SJSA1 (cell line): Measurements from ENCODE around the gene RBP5. TPM values are rescaled to one million over a fixed set of nuclear protein-coding genes. Genes with fewer than 3 reads are reported as not detected.

Source experiments
- DNase-seq, 2 experiments: peaks; one replicate each; pipeline ENCODE4 v3.0.0-alpha.2; 2015 to 2020; ENCODE audit warnings: low spot score in 2 of 2, low read depth in 1 of 2
- H3K27ac ChIP-seq: fragments of 250-450 bp; sonication (Bioruptor Pico); 2 replicates; pipeline ENCODE4 v1.5.1; 2020; ENCODE audit warnings: mild to moderate bottlenecking, moderate library complexity
- H3K27me3 ChIP-seq: fragments of 250-450 bp; sonication (Bioruptor Pico); replicated peaks from 2 replicates; pipeline ENCODE4 v1.5.1; 2020; ENCODE audit warnings: mild to moderate bottlenecking, moderate library complexity
- H3K36me3 ChIP-seq: fragments of 250-450 bp; sonication (Bioruptor Pico); 2 replicates; pipeline ENCODE4 v1.5.1; 2020; ENCODE audit warnings: mild to moderate bottlenecking
- H3K4me1 ChIP-seq: fragments of 250-450 bp; sonication (Bioruptor Pico); replicated peaks from 2 replicates; pipeline ENCODE4 v1.6.1; 2021; ENCODE audit warnings: mild to moderate bottlenecking
- H3K4me3 ChIP-seq: fragments of 250-450 bp; sonication (Bioruptor Pico); 2 replicates; pipeline ENCODE4 v1.5.1; 2020; ENCODE audit warnings: mild to moderate bottlenecking
- H3K9me3 ChIP-seq: fragments of 250-450 bp; sonication (Bioruptor Pico); replicated peaks from 2 replicates; pipeline ENCODE4 v1.5.1; 2020; ENCODE audit warnings: mild to moderate bottlenecking
- total RNA-seq: library from RNA; depleted of rRNA; stranded (reverse); fragments of >200 nt; shearing (Covaris generic); gene quantifications from 2 replicates; pipeline ENCODE4 v1.2.3, GENCODE V29; 2014; rRNA removed

Gene RBP5
- total RNA-seq, 1 experiment from 2014 or later: not detected

- DNase-seq: no peak
- H3K27ac ChIP-seq: no peak overlapping the region
- no peaks in the 10 kb centered on the region for H3K9me3 ChIP-seq
Observed at GRCh38 chr12:7078163-7078562, 50.5 kb downstream of the RBP5 start.

GRCh38 chr12:7076493-7076892 lies 52.2 kb downstream of the RBP5 start:
- no peaks in the 10 kb centered on the region for H3K36me3 ChIP-seq
- no peak overlapping the region for H3K4me3 ChIP-seq
- peaks cover 18% of the 10 kb centered on the region for H3K4me1 ChIP-seq
- H3K9me3 ChIP-seq: no peaks in the 10 kb centered on the region
- DNase-seq: no peak
- no peak overlapping the region for H3K27ac ChIP-seq
- 0 out of 2 replicates have a peak, but pooled peaks cover 3% of the 10 kb centered on the region for H3K27me3 ChIP-seq

More at GRCh38 chr12:7078163-7078562, 50.5 kb downstream of the RBP5 start:
- Histone ChIP-seq H3K4me3 (no peak overlapping the region), H3K27me3 (0 out of 2 replicates have a peak, but pooled peaks cover 3% of the 10 kb centered on the region), H3K36me3 (no peaks in the 10 kb centered on the region), H3K4me1 (peaks cover 18% of the 10 kb centered on the region)

GRCh38 chr12:7075939-7076338 lies 52.8 kb downstream of the RBP5 start:
- Histone ChIP-seq H3K4me3 (no peak overlapping the region), H3K4me1 (peaks cover 18% of the 10 kb centered on the region), H3K27ac (no peak overlapping the region), H3K36me3 (no peaks in the 10 kb centered on the region), H3K9me3 (no peaks in the 10 kb centered on the region), H3K27me3 (0 out of 2 replicates have a peak, but pooled peaks cover 3% of the 10 kb centered on the region)
- DNase-seq: no peak

- DNase-seq: no peak
- 0 out of 2 replicates have a peak, but pooled peaks cover 3% of the 10 kb centered on the region for H3K27me3 ChIP-seq
- H3K27ac ChIP-seq: no peak overlapping the region
- H3K4me1 ChIP-seq: peaks cover 18% of the 10 kb centered on the region
- H3K36me3 ChIP-seq: no peaks in the 10 kb centered on the region
- H3K4me3 ChIP-seq: no peak overlapping the region
- H3K9me3 ChIP-seq: no peaks in the 10 kb centered on the region
Observed at GRCh38 chr12:7075518-7075917, 53.2 kb downstream of the RBP5 start.

GRCh38 chr12:7073946-7074345 lies 54.7 kb downstream of the RBP5 start:
- no peaks in the 10 kb centered on the region for H3K9me3 ChIP-seq
- H3K36me3 ChIP-seq: no peaks in the 10 kb centered on the region
- H3K4me3 ChIP-seq: no peak overlapping the region
- no peak overlapping the region for H3K27ac ChIP-seq
- no peak for DNase-seq
- H3K27me3 ChIP-seq: 0 out of 2 replicates have a peak, but pooled peaks cover 3% of the 10 kb centered on the region
- peaks cover 10% of the 10 kb centered on the region for H3K4me1 ChIP-seq

Other genes with a start within 250 kb of the RBP5 start
- 12.2 and 20.0 TPM in 2 replicates for gene LRRC23, start 224.1 kb downstream of the RBP5 start, total RNA-seq
- gene ENO2, start 214.3 kb downstream of the RBP5 start, total RNA-seq: 5.3 and 7.1 TPM in 2 replicates
- 6.0 and 7.2 TPM in 2 replicates for gene ATN1, start 200.9 kb downstream of the RBP5 start, total RNA-seq
- gene RNU7-1, start 185.1 kb downstream of the RBP5 start, total RNA-seq: not detected in 2 replicates
- gene C12orf57, start 184.9 kb downstream of the RBP5 start, total RNA-seq: 331 and 408 TPM in 2 replicates
- gene PTPN6, start 177.5 kb downstream of the RBP5 start, total RNA-seq: not detected in 2 replicates
- gene PHB2, start 158.2 kb downstream of the RBP5 start, total RNA-seq: 254 and 334 TPM in 2 replicates
- 60.7 and 65.8 TPM in 2 replicates for gene EMG1, start 158.0 kb downstream of the RBP5 start, total RNA-seq
- 8.3 and 19.2 TPM in 2 replicates for gene LPCAT3, start 110.4 kb downstream of the RBP5 start, total RNA-seq
- 21.2 and 35.0 TPM in 2 replicates for gene C1S, start 68.2 kb downstream of the RBP5 start, total RNA-seq
- gene C1R, start 36.4 kb downstream of the RBP5 start, total RNA-seq: 36.1 and 45.7 TPM in 2 replicates
- 0.63 and 2.5 TPM in 2 replicates for gene C1RL, start 19.7 kb downstream of the RBP5 start, total RNA-seq
- 0.82 TPM in 1 of 2 replicates, not detected in the other for gene CLSTN3, start 1.5 kb upstream of the RBP5 start, total RNA-seq
- 18.7 and 24.8 TPM in 2 replicates for gene PEX5, start 60.8 kb upstream of the RBP5 start, total RNA-seq
- not detected in 2 replicates for gene ACSM4, start 175.2 kb upstream of the RBP5 start, total RNA-seq